Articular chondrocyte of knee joint (primary cell): ENCODE measurements around the gene PCDH18. TPM values are rescaled to one million over a fixed set of nuclear protein-coding genes. Genes with fewer than 3 reads are reported as not detected.

Experiments
- total RNA-seq: library from RNA; depleted of rRNA; stranded (reverse); fragments of >200 nt; gene quantifications from 2 replicates; pipeline ENCODE4 v1.2.3, GENCODE V29; 2012

PCDH18 gene, protein sequence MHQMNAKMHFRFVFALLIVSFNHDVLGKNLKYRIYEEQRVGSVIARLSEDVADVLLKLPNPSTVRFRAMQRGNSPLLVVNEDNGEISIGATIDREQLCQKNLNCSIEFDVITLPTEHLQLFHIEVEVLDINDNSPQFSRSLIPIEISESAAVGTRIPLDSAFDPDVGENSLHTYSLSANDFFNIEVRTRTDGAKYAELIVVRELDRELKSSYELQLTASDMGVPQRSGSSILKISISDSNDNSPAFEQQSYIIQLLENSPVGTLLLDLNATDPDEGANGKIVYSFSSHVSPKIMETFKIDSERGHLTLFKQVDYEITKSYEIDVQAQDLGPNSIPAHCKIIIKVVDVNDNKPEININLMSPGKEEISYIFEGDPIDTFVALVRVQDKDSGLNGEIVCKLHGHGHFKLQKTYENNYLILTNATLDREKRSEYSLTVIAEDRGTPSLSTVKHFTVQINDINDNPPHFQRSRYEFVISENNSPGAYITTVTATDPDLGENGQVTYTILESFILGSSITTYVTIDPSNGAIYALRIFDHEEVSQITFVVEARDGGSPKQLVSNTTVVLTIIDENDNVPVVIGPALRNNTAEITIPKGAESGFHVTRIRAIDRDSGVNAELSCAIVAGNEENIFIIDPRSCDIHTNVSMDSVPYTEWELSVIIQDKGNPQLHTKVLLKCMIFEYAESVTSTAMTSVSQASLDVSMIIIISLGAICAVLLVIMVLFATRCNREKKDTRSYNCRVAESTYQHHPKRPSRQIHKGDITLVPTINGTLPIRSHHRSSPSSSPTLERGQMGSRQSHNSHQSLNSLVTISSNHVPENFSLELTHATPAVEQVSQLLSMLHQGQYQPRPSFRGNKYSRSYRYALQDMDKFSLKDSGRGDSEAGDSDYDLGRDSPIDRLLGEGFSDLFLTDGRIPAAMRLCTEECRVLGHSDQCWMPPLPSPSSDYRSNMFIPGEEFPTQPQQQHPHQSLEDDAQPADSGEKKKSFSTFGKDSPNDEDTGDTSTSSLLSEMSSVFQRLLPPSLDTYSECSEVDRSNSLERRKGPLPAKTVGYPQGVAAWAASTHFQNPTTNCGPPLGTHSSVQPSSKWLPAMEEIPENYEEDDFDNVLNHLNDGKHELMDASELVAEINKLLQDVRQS
- total RNA-seq, result 54.5 and 58.4 TPM in 2 replicates

DNA sequence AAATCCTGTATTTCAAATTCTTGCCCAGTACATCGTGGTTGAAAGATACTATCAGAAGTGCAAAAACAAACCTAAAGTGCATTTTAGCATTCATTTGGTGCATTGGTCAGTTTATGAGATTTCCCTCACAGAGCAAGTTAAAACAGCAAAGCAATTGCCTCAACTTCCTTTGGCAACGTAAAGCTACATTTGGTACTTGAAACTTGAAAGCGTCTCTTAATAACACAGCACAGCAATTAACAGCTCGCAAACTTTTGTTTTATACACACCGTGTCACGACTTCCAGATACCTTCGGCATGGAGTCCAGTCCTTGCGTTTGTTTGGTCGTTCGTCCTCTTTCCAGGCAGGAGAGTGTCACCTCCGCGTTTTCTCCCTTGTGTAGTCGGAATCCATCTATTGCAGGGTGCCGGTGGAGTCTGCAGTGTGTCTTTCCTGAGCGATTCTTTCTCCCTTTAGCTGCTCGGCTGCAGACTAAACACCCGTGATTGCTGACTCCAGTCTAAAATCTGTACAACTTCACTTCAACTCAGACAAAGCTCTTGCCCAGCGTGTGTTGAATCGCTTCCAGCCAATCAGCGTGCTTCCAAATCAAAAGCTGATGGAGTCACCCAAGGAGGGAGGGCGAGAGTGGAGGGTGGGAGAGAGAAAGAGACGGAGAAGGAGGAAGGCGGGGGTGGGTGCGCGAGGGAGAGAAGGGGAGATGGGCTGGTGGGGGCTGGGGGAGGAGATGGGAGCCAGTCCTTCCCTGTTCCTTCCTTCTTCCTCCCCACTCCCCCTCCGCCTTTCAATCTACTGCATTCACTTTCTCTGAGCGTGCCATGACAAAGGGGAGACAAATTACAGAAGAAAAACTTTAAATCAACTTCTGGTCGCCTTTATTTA is at the start of gene PCDH18:
TSS of gene PCDH18 (minus strand) at position 509 of the 883 bp plus-strand sequence. CDS start at position 103, 406 bp downstream.

